ENCODE results near the gene CCDC186. TPM values are rescaled to one million over a fixed set of nuclear protein-coding genes. Genes with fewer than 3 reads are reported as not detected.

CCDC186 gene
- total RNA-seq, 1 experiment from 2014 or later: 6.8 TPM

DNA sequence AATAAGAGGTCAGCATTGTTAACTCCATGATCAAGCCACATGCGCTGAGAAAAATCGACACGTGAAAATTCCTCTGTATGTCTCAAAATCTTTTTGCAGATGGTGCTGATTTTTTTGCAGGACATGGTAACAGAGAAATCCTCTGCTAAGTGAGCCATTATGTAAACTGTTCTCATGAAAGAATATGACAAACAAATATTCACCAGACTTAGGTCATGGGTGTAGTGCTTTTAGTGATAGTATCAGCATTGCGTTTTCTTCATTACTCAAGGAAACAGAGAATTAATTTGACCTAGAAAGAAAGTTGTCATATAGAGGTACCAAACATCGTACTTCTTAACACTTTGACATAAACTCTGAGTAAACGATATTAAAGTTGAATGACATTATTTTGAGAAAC lies 95.7 kb downstream of the CCDC186 start:
- in situ Hi-C loops (cut with HindIII; ENCODE audit: low sequenced_read_pairs): no loop called here
- no peak for DNase-seq (ENCODE audit: low spot score)

DNA sequence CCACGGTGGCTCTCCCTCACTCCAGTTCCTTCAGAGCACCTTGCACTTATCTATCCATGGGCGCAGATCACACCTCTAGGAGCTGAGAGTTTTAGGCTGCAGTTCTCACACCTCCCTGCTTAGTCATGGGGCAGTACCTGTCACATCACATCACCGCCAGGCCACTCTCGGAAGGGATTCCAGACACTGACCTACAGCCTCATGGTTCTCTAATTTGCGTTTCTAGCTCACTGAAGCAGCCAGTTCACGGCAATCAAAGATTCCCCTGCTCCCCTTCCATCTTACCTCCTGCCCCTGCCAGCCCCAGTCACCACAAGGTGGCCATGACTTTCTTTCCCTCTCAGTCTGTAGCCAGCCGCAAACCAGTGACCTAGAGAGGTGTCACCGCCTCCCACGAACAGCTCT lies 96.2 kb downstream of the CCDC186 start:
- DNase-seq (ENCODE audit: low spot score): no peak
- in situ Hi-C loops (cut with HindIII; ENCODE audit: low sequenced_read_pairs): no loop called here

DNA sequence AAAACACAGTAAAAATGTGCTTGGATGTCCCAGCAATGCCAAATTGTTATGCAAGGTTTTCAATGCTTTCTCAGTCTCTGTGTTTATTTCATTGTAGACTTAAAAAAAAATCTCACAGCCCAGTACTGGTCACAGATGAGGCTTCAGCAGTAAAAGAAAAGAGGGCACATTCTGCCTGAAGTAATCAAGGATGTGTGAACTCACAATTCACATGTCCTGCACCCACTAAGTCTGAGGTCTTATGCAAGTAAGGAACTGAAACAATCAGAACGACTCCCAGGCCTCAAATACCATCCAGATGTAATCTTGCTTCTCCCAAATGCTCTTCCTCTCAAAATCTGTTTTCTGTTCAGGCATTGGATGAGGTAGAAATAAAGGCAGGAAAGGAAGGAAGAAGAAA lies 96.7 kb downstream of the CCDC186 start:
- in situ Hi-C loops (cut with HindIII; ENCODE audit: low sequenced_read_pairs): no loop called here
- no peak for DNase-seq (ENCODE audit: low spot score)

DNA sequence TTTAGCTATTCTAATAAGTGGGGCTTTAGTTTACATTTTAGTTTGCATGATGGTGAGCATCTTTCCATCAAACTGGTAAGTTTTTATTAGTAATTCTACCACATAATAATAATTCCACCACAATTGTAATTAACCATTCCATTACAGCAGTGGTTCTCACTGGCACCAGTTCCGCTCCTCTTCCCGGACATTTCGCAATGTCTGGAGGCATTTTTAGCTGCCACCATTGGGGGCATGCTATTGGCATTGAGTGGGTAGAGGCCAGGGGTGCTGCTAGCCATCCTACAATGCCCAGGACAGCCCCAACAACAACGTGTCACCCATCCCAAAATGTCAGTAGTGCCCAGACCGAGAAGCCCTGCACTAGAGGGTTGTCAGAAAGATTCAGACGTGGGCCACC lies 98.9 kb downstream of the CCDC186 start:
- in situ Hi-C loops (cut with HindIII; ENCODE audit: low sequenced_read_pairs): no loop called here

DNA sequence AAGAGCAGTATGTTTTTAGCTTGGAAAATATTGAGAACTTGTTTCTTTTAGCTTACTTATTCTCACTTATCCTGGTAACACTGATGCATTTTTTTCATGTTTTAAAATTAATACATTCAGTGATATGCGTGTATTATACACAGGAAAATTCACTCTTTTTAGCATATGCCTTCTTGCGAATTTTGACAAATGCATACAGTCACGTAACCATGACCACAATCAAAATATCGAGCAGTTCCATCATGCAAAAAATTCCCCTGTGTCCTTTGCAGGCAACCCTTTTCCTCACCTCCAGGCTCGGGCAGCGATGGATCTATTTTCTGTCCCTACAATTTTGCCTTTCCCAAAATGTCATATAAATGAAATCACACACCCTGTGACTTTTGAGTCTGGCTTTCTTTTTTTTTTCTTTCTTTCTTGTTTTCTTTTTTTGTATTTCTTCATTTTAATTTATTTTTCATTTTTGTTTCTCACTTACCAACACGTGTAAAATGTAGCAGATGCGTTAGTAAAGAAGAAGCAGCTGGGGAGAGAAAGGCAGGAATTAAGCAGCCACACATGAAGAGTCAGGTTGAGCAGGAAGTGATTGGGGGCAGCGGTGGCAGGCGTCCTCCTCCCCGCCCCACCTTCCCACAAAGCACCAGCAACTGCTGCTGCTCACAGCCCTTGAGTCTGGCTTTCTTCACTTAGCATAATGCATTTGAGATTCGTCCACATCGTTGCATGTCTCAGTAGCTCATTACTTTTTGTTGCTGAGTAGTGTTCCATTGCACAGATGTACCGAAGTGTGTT lies 100.4 kb downstream of the CCDC186 start:
- in situ Hi-C loops (cut with HindIII; ENCODE audit: low sequenced_read_pairs): no loop called here

More for the DNA sequence above, 98.9 kb downstream of the CCDC186 start:
- DNase-seq (ENCODE audit: low spot score): no peak

GRCh38 chr10:114071178-114071577 lies 102.8 kb downstream of the CCDC186 start:
- in situ Hi-C loops (cut with HindIII; ENCODE audit: low sequenced_read_pairs): no loop called here
- no peak for DNase-seq (ENCODE audit: low spot score)

More for the DNA sequence above, 100.4 kb downstream of the CCDC186 start:
- no peak for DNase-seq (ENCODE audit: low spot score)

Other genes with a start within 250 kb of the CCDC186 start
- 4.1 and 4.8 TPM in 2 replicates for gene ADRB1, start 130.3 kb downstream of the CCDC186 start, total RNA-seq (2014; rRNA removed; shearing (Covaris generic))
- gene TDRD1, start 5.2 kb upstream of the CCDC186 start, total RNA-seq (2014; rRNA removed; shearing (Covaris generic)): not detected in 2 replicates
- not detected in 2 replicates for gene VWA2, start 65.1 kb upstream of the CCDC186 start, total RNA-seq (2014; rRNA removed; shearing (Covaris generic))
- gene AFAP1L2, start 230.3 kb upstream of the CCDC186 start, total RNA-seq (2014; rRNA removed; shearing (Covaris generic)): 0.10 TPM in 1 of 2 replicates, not detected in the other

All from G401 (cell line).